ENCODE results near the gene RLBP1. TPM values are rescaled to one million over a fixed set of nuclear protein-coding genes. Genes with fewer than 3 reads are reported as not detected.

Gene RLBP1
- total and polyA plus RNA-seq, 10 of the 15 experiments (the other 5 are each of a cell fraction or from before 2014, with no cell fraction given), result 0.06 TPM; not detected in 9

DNA sequence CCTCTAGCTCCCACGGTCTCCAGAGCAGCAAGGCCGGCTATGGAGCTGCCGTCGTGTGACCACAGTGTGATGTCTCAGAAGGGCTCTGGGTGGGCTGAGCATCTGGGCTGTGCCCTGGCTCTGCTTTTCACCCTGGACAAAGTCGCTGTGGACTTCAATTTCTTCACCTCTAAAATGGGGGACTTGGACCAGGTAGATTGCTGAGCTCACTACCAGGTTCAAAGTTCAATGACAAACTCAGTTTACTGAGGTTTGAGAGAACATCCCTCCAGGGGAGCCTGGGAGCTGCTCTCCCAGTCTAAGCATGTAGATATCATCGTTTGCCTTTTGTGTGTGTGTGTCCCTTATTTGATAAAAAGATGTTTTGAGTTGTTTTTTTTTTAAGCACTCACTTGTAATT lies 25.1 kb downstream of the RLBP1 start:
- peaks cover 3 to 5% of the 10 kb centered on the region in 2 experiments; a peak in 3 of 4 replicates for H3K36me3 ChIP-seq (ENCODE audit: control insufficient read depth in 2 of 2, insufficient read depth in 2 of 2, low read length in 1 of 2)
- TF ChIP-seq PAX8 (IDR thresholded peaks at IDR 0.05) (no peak), MYC (IDR thresholded peaks at IDR 0.05; ENCODE audit: insufficient read depth, insufficient read length, insufficient replicate concordance, low read length, severe bottlenecking) (no peak), CHD2 (IDR thresholded peaks at IDR 0.05; ENCODE audit: borderline replicate concordance, low read depth, low read length) (no peak), IKZF1 (conservative IDR thresholded peaks at IDR 0.05) (no peak), JUNB (IDR thresholded peaks at IDR 0.05) (no peak), SP1 (IDR thresholded peaks at IDR 0.05; ENCODE audit: low read depth, low read length) (no peak), TCF3 (IDR thresholded peaks at IDR 0.05; ENCODE audit: borderline replicate concordance, insufficient read depth, low read depth, low read length) (no peak)
- TF ChIP-seq, protein P1, sequence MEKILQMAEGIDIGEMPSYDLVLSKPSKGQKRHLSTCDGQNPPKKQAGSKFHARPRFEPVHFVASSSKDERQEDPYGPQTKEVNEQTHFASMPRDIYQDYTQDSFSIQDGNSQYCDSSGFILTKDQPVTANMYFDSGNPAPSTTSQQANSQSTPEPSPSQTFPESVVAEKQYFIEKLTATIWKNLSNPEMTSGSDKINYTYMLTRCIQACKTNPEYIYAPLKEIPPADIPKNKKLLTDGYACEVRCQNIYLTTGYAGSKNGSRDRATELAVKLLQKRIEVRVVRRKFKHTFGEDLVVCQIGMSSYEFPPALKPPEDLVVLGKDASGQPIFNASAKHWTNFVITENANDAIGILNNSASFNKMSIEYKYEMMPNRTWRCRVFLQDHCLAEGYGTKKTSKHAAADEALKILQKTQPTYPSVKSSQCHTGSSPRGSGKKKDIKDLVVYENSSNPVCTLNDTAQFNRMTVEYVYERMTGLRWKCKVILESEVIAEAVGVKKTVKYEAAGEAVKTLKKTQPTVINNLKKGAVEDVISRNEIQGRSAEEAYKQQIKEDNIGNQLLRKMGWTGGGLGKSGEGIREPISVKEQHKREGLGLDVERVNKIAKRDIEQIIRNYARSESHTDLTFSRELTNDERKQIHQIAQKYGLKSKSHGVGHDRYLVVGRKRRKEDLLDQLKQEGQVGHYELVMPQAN (conservative IDR thresholded peaks at IDR 0.05), result no peak
- TF ChIP-seq, protein P2, sequence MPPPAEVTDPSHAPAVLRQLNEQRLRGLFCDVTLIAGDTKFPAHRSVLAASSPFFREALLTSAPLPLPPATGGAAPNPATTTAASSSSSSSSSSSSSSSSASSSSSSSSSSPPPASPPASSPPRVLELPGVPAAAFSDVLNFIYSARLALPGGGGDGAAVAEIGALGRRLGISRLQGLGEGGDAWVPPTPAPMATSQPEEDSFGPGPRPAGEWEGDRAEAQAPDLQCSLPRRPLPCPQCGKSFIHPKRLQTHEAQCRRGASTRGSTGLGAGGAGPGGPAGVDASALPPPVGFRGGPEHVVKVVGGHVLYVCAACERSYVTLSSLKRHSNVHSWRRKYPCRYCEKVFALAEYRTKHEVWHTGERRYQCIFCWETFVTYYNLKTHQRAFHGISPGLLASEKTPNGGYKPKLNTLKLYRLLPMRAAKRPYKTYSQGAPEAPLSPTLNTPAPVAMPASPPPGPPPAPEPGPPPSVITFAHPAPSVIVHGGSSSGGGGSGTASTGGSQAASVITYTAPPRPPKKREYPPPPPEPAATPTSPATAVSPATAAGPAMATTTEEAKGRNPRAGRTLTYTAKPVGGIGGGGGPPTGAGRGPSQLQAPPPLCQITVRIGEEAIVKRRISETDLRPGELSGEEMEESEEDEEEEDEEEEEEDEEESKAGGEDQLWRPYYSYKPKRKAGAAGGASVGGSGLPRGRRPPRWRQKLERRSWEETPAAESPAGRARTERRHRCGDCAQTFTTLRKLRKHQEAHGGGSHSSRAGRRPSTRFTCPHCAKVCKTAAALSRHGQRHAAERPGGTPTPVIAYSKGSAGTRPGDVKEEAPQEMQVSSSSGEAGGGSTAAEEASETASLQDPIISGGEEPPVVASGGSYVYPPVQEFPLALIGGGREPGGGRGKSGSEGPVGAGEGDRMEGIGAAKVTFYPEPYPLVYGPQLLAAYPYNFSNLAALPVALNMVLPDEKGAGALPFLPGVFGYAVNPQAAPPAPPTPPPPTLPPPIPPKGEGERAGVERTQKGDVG (CRISPR knock-in tag; IDR thresholded peaks at IDR 0.05), result no peak
- TF ChIP-seq, protein P3, sequence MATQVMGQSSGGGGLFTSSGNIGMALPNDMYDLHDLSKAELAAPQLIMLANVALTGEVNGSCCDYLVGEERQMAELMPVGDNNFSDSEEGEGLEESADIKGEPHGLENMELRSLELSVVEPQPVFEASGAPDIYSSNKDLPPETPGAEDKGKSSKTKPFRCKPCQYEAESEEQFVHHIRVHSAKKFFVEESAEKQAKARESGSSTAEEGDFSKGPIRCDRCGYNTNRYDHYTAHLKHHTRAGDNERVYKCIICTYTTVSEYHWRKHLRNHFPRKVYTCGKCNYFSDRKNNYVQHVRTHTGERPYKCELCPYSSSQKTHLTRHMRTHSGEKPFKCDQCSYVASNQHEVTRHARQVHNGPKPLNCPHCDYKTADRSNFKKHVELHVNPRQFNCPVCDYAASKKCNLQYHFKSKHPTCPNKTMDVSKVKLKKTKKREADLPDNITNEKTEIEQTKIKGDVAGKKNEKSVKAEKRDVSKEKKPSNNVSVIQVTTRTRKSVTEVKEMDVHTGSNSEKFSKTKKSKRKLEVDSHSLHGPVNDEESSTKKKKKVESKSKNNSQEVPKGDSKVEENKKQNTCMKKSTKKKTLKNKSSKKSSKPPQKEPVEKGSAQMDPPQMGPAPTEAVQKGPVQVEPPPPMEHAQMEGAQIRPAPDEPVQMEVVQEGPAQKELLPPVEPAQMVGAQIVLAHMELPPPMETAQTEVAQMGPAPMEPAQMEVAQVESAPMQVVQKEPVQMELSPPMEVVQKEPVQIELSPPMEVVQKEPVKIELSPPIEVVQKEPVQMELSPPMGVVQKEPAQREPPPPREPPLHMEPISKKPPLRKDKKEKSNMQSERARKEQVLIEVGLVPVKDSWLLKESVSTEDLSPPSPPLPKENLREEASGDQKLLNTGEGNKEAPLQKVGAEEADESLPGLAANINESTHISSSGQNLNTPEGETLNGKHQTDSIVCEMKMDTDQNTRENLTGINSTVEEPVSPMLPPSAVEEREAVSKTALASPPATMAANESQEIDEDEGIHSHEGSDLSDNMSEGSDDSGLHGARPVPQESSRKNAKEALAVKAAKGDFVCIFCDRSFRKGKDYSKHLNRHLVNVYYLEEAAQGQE (IDR thresholded peaks at IDR 0.05; ENCODE audit: low read depth, low read length), result no peak
- TF ChIP-seq, protein P4, sequence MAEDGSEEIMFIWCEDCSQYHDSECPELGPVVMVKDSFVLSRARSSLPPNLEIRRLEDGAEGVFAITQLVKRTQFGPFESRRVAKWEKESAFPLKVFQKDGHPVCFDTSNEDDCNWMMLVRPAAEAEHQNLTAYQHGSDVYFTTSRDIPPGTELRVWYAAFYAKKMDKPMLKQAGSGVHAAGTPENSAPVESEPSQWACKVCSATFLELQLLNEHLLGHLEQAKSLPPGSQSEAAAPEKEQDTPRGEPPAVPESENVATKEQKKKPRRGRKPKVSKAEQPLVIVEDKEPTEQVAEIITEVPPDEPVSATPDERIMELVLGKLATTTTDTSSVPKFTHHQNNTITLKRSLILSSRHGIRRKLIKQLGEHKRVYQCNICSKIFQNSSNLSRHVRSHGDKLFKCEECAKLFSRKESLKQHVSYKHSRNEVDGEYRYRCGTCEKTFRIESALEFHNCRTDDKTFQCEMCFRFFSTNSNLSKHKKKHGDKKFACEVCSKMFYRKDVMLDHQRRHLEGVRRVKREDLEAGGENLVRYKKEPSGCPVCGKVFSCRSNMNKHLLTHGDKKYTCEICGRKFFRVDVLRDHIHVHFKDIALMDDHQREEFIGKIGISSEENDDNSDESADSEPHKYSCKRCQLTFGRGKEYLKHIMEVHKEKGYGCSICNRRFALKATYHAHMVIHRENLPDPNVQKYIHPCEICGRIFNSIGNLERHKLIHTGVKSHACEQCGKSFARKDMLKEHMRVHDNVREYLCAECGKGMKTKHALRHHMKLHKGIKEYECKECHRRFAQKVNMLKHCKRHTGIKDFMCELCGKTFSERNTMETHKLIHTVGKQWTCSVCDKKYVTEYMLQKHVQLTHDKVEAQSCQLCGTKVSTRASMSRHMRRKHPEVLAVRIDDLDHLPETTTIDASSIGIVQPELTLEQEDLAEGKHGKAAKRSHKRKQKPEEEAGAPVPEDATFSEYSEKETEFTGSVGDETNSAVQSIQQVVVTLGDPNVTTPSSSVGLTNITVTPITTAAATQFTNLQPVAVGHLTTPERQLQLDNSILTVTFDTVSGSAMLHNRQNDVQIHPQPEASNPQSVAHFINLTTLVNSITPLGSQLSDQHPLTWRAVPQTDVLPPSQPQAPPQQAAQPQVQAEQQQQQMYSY (CRISPR knock-in tag; IDR thresholded peaks at IDR 0.05), result no peak

More for the DNA sequence above, 25.1 kb downstream of the RLBP1 start:
- Histone ChIP-seq H3K4me1 (ENCODE audit: control insufficient read depth, insufficient read depth, low read length) (no peaks in the 10 kb centered on the region), H3K27me3 (replicated peaks in 1 of 2; ENCODE audit: control insufficient read depth in 2 of 2, insufficient read depth in 2 of 2, low read length in 1 of 2) (no peaks in the 10 kb centered on the region), H3K4me2 (ENCODE audit: control insufficient read depth, insufficient read depth) (no peak overlapping the region), H3K4me3 (no peak overlapping the region), H2AFZ (ENCODE audit: control insufficient read depth, low read depth, low read length) (no peak overlapping the region), H3K9me3 (replicated peaks; ENCODE audit: control insufficient read depth, insufficient read depth, low read length) (no peaks in the 10 kb centered on the region), H3K27ac (ENCODE audit: control insufficient read depth, insufficient read depth) (no peak overlapping the region), H3K9ac (ENCODE audit: control insufficient read depth, insufficient read depth, low read length) (no peak overlapping the region), H3K79me2 (ENCODE audit: control insufficient read depth, insufficient read depth, low read length) (no peaks in the 10 kb centered on the region), H4K20me1 (ENCODE audit: control insufficient read depth, insufficient read depth) (no peaks in the 10 kb centered on the region)
- intact Hi-C loops (cut with micrococcal nuclease; ENCODE audit: unreplicated experiment) (no loop called here), in situ Hi-C loops (cut with MboI) (no loop called here)
- CTCF ChIA-PET, result interaction anchor here (8.1 kb wide), 1 partner anchor 11 kb away, joined by 47 read pairs; no protein-coding TSS in a partner anchor
- POLR2A ChIA-PET, result no interaction called here
- BruUV-seq (replicated peaks), result no TSS peak
- RAD21 ChIA-PET (ENCODE audit: unreplicated experiment), result interaction anchor here (1.3 kb wide), 1 partner anchor 105 kb away, joined by 3 read pairs; no protein-coding TSS in a partner anchor
- SMC1A ChIA-PET (ENCODE audit: uncharacterized antibody, unreplicated experiment), result no interaction called here
- DNase-seq (ENCODE audit: low read depth, low spot score), result no peak
- no peak for ATAC-seq
- FAIRE-seq, result no peak
- 93% methylated on average over 6 of the region's 6 CpGs for WGBS (ENCODE audit: insufficient coverage, insufficient replicate concordance, low lambda C conversion rate, missing lambda C conversion rate)
